LNCAP (cell line): Measurements from ENCODE around the gene PLCB2.

ENCODE experiments used
- TF ChIP-seq, protein P1 (sequence below): fragments of 450-650 bp; IDR thresholded peaks from 2 replicates; pipeline ENCODE4 v1.5.1; 2017; ENCODE audit warnings: mild to moderate bottlenecking

Gene PLCB2

DNA sequence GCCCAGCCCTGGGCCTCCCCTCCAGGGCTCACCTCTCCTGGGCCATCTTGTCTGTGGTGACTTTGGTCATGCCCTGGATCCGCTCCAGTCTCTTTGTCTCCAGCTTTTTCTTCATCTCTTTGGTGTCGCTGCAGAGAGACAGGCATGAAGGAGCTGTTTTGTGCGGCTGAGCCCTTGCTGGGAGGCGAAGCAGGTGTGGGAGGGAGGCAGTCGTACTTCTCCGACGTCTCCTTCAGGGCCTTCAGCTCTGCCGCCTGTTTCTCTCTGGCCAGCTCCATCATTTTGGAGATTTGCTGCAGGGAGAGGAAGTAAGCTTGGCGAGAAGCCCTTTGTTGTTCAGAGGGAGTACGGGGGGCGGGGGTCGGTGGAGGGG is 17.2 kb downstream of the PLCB2 start:
- TF ChIP-seq, protein P1, sequence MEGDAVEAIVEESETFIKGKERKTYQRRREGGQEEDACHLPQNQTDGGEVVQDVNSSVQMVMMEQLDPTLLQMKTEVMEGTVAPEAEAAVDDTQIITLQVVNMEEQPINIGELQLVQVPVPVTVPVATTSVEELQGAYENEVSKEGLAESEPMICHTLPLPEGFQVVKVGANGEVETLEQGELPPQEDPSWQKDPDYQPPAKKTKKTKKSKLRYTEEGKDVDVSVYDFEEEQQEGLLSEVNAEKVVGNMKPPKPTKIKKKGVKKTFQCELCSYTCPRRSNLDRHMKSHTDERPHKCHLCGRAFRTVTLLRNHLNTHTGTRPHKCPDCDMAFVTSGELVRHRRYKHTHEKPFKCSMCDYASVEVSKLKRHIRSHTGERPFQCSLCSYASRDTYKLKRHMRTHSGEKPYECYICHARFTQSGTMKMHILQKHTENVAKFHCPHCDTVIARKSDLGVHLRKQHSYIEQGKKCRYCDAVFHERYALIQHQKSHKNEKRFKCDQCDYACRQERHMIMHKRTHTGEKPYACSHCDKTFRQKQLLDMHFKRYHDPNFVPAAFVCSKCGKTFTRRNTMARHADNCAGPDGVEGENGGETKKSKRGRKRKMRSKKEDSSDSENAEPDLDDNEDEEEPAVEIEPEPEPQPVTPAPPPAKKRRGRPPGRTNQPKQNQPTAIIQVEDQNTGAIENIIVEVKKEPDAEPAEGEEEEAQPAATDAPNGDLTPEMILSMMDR, result no peak

DNA sequence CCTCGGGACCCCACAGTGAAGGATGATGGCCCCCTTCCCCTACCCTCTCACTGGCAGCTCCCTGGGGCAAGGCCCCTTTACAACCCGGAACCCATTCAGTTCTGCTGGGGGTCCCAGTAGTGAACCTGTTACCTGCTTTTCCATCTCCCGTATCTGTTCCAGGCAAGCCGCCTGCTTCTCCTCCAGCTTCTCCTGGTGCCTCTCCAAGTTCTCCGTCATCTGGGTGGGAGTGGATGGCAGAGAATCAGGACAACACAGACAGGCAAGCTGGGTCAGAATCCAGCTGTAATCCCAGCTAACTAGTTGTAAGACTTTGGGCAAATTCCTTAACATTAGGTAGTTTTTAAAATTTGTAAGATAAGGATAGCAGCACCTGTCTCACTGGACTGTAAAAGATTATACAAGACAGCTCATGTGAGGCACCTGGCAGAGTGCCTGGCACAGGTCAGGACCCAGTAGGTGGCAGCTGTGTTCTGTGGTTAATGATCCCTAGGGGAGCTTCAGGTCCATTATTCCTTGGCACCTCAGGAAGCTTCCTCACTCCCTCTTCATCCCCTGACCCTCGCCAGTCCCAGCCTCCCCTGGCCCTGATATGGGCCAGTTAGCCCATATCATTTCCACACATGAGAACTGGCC is 18.5 kb downstream of the PLCB2 start:
- TF ChIP-seq, protein P1, result peak; percentile 51

DNA sequence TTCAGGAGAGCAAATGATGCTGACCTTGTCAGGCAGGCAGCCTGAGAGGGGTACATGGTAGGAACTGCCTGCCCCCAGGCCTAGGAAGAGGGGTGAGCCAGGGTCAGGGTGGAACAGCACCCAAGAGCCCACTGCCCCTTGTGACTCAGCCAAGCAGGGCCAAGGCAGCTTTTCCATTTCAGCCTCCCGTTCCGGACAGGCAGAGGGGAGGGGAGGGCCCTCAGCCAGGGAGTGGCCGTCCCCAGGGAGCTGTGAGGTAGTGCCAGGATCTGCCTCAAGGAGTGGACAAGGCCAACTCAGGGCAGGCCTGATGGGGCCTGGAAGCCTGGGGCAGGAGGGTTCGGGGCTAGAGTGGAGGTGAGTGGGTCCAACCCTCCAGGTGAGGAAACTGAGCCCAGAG is 19.8 kb downstream of the PLCB2 start:
- TF ChIP-seq, protein P1, result no peak

DNA sequence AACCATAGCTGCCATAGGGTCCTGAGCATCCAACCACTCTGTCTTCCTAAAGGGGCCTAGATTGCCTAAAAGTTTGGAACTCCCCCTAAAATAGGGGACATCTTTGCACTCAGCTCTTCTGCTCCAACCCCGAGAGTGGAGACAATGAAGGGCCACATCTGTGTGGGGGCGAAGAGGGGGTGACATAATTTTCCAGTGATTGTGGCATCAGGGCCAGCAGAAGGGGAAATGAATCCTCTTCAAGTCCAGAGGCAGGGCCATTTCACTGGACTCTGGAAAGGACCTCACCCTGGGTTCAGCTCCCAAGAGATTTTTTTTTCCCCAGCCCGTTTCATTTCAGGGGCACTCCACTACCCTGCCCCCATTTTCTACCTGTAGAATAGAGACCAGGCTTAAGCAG is 20.2 kb downstream of the PLCB2 start:
- TF ChIP-seq, protein P1, result no peak

DNA sequence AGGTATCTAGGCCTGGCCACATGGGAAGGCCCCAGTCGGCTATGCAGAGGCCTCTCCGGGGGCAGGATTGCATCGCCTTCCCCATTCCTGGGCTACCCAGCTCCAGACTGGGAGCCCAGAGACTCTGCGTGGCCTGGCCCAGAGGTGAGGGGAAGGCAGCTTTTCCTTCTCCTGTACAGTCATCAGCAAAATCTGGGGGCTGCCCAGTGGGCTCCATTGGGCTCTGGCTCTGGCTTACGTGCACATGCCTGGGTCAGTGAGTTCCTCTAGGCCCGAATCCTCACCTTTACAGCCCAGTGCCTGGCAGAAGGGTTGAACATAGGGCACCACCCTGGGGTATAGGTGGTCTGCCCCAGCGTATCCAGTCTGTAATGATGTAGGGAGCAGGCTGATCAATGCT is 20.9 kb downstream of the PLCB2 start:
- TF ChIP-seq, protein P1, result no peak

DNA sequence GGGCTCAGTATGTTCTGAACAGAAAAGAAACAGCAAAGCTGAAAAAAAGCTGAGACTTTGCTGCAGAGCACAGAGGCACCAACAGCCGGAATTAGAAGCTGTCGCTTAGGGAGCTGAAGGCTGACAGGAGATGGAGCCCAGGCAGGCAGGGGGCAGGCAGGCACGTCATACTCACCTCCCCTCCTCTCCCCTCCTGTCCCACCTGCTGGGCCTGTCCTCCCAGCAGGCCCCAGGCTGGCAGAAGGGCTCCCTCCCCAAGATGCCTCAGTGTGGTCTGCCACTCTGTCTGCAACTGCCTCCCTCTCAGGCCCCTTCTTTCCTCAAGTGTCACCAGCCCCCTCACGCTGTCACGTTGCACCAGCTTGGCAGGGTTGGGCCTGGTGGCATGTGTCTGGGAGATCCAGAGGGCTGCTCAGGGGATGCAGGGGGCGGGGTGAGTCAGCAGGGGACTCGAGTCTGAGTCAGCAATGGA is 21.6 kb downstream of the PLCB2 start:
- TF ChIP-seq, protein P1, result no peak

DNA sequence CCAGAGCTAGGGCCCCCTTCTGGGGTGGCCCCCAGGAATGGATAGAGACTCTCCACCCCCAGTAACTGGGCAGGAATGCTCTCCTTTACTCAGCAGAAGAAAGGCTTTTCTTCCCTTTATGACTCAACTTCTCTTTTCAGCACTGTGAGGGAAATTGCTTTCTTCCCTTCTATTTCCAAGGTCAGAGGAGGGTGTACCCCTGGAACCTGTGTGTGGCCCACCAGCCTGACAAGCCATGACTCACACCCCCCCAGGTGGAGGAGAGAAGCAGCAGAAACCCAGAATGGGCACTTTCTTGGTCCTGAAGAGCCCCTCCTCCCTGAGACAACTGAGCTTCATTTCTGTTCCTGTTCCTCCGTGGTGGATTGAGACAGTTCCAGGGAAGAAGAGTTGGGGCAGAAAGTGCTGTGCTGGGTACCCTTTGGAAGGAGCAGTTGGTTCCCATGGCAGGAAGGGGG is 22.2 kb downstream of the PLCB2 start:
- TF ChIP-seq, protein P1, result no peak

DNA sequence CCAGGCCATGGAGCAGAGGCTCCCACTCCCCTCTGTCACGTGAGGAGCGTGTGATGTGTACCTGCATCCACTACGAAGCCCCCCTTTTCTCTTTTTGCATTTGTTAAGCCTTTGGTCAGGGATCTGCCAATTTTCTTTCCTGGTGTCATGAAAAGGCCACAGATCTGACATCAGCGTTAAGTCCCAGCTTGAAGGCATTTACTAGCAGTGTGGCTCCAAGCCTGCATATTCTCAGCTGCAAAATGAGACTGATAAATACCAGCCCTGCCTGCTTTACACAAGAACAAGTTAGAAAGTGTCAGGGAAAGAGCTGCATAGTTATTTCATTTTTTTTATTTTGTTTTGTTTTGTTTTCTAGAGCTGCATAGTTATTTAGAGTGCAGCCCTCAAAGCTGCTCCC is 22.6 kb downstream of the PLCB2 start:
- TF ChIP-seq, protein P1, result no peak
